BLaER1 treated with 17β-estradiol and CSF1 and Interleukin-3, amounts not matched to agents 10 nM and 100 nM (cell line): ENCODE measurements around the gene BTN1A1.

ENCODE experiments used
- H3K27ac ChIP-seq, 11 experiments: shearing (Covaris generic); formaldehyde crosslinking; 2 replicates each; pipeline ENCODE4 v1.8.1; 2022
- H3K27me3 ChIP-seq, 11 experiments: shearing (Covaris generic); formaldehyde crosslinking; 2 replicates each; pipeline ENCODE4 v1.8.1; 2022
- H3K36me3 ChIP-seq, 11 experiments: shearing (Covaris generic); formaldehyde crosslinking; 2 replicates each; pipeline ENCODE4 v1.8.1; 2022
- H3K4me1 ChIP-seq, 10 experiments: shearing (Covaris generic); formaldehyde crosslinking; 2 replicates each; pipeline ENCODE4 v1.8.1; 2022
- H3K4me2 ChIP-seq, 11 experiments: shearing (Covaris generic); formaldehyde crosslinking; 2 replicates each; pipeline ENCODE4 v1.8.1; 2022
- H3K4me3 ChIP-seq, 10 experiments: shearing (Covaris generic); formaldehyde crosslinking; 2 replicates each; pipeline ENCODE4 v1.8.1; 2022
- H3K9ac ChIP-seq, 11 experiments: shearing (Covaris generic); formaldehyde crosslinking; 2 replicates each; pipeline ENCODE4 v1.8.1; 2022
- H3K9me3 ChIP-seq, 11 experiments: shearing (Covaris generic); formaldehyde crosslinking; replicated peaks in 1 of 11; 2 replicates each; pipeline ENCODE4 v1.8.1; 2022
- H4K20me1 ChIP-seq, 11 experiments: shearing (Covaris generic); formaldehyde crosslinking; 2 replicates each; pipeline ENCODE4 v1.8.1; 2022
- Cebpa-rat ChIP-seq, 11 experiments: shearing (Covaris generic); IDR thresholded peaks; 2 replicates each; pipeline ENCODE4 v1.8.1; 2022

The BTN1A1 gene

DNA sequence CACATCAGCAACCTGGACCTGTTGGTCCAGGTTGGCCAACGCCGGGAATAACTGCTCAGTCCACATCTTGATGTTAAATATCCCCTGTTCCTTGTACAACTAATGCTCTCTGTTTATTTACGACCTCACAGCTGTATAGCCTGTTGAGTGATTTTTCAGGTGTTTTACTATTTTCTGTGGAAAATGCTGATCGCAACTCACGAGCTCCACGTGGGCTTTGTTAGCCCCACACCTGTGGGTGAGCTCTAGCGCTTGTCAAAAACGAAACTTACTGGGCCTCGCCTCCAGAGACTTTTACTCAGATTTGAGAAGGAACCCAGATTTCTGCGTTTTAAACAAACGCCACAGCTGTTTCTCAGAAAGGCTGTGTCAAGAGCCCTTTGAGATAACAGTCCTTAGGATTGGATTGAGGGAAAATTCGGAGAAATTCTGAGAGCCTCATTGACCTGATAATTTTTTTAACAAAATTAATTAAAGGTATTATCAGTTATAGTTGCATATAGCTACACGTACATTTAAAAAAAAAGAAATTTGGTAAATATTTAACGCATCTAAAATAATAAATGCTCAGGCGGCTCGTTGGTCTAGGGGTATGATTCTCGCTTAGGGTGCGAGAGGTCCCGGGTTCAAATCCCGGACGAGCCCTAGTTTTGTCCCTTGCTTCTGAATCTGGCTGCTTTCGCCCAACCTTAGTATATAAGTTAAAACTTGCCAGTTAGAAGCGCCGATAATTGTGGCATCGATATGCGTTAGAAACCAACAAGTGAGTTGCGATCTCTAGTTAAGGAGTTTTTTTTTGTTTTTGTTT, 54.8 kb downstream of the BTN1A1 start:
- Histone ChIP-seq H3K4me1 (peaks cover 0 to 31% (median 24%) of the 10 kb centered on the region in 10 experiments; a peak in 17 of 20 replicates), H3K4me3 (peak overlapping the region; percentile 58 to 78 (median 70)), H3K9me3 (peaks cover 0 to 14% (median 8%) of the 10 kb centered on the region in 11 experiments; a peak in 10 of 22 replicates), H3K9ac (peak overlapping the region; percentile 59 to 80 (median 73); a peak in 20 of 22 replicates), H4K20me1 (no peaks in the 10 kb centered on the region), H3K36me3 (no peaks in the 10 kb centered on the region), H3K4me2 (peak overlapping the region; percentile 79 to 93 (median 86)), H3K27me3 (0 out of 22 replicates have a peak, but pooled peaks cover 0 to 4% (median 0%) of the 10 kb centered on the region in 11 experiments), H3K27ac (peak overlapping the region in 10 of 11 experiments; percentile 0 to 73 (median 64); a peak in 16 of 22 replicates)
- TF ChIP-seq Cebpa-rat (IDR thresholded peaks at IDR 0.05) = no peak

DNA sequence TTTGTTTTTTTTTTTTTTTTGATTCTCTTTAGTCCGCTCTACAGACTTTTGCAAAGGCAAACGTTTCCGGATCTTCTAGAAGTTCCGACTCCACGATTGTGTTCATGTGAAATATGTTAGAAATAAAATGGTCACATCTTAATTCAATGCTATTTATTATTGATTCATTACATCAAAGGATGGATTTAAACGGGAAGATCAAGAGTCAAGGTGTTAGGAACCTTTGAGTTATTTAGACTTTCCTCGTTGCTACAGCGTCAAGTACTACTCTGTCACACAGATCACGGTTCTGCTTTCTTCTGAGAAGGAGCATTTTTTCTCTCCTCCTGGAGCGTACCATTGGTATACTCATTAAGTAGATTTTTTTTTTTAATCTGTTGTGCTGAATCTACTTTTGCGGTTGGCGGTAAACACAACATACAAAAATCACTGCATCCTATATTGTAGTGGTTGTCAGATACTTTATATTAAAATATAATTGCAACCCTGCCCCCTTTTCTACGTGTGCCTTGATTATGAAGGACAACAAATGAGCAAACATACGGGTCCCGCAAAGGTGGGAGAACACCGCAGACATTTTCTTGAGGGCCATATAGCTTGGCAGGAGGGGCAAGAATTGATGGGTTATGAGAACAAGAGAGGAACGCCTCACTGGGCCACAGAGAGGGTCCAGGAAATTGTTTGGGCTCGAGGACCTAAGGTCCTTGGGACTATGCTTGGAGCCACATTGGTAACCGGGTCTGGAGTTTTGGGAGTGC, 55.6 kb downstream of the BTN1A1 start:
- peak overlapping the region in 9 of 10 experiments; percentile 61 to 78 (median 71); a peak in 13 of 20 replicates for H3K4me3 ChIP-seq
- H4K20me1 ChIP-seq = no peaks in the 10 kb centered on the region
- H3K9ac ChIP-seq = peak overlapping the region in 3 of 11 experiments; percentile 74 to 76 (median 76); a peak in 2 of 22 replicates
- no peak for TF ChIP-seq Cebpa-rat (IDR thresholded peaks at IDR 0.05)
- no peaks in the 10 kb centered on the region for H3K27me3 ChIP-seq
- peaks cover 0 to 28% (median 19%) of the 10 kb centered on the region in 10 experiments; a peak in 16 of 20 replicates for H3K4me1 ChIP-seq
- peaks cover 0 to 14% (median 8%) of the 10 kb centered on the region in 11 experiments; a peak in 10 of 22 replicates for H3K9me3 ChIP-seq
- H3K27ac ChIP-seq = no peak overlapping the region
- peak overlapping the region; percentile 79 to 93 (median 86); a peak in 20 of 22 replicates for H3K4me2 ChIP-seq
- H3K36me3 ChIP-seq = no peaks in the 10 kb centered on the region

DNA sequence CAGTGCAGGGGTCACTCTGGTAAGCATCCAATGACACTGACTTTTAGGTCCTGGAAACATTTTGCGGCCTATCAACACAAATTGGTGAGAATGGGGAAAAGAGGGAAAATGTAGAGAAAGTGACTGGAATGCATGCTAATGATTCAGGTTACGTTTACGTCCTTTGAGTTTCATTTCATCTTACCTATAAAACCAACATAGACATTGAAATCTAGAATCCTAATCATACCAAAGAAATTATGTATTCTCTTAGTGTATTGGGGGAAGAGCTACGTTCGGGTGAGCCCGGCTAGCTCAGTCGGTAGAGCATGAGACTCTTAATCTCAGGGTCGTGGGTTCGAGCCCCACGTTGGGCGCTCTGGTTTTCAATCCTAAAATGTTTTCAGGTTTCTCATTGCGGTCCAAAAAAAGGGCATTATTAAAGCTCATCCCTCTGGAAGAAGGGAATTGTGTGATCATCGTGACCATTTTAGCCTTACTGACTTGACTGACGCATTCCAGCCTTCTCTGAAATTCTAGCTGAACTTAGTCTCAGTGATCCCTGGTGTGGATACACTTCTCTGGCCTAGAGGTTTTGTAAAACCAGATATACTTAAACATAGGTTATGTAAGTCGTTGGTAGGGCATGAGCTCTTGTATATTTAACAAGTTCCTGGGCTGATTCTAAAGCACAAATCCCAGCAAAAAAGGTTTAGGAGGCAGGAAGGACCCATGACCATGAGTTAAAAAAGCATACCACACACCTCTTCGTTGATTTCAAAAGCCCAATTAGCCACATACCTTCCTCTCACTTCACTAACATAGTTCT, 56.4 kb downstream of the BTN1A1 start:
- H3K9me3 ChIP-seq = peaks cover 0 to 18% (median 9%) of the 10 kb centered on the region in 11 experiments; a peak in 16 of 22 replicates
- no peak overlapping the region for H3K4me3 ChIP-seq
- no peak for TF ChIP-seq Cebpa-rat (IDR thresholded peaks at IDR 0.05)
- peaks cover 0 to 25% (median 18%) of the 10 kb centered on the region in 10 experiments; a peak in 16 of 20 replicates for H3K4me1 ChIP-seq
- H3K27ac ChIP-seq = no peak overlapping the region
- no peak overlapping the region for H3K4me2 ChIP-seq
- no peaks in the 10 kb centered on the region for H3K27me3 ChIP-seq
- H3K9ac ChIP-seq = no peak overlapping the region
- no peaks in the 10 kb centered on the region for H3K36me3 ChIP-seq
- H4K20me1 ChIP-seq = no peaks in the 10 kb centered on the region
